Neural progenitor cell (in vitro differentiated cells): ENCODE results near the gene PLEKHA5.

Experiments
- EZH2 ChIP-seq: fragments of 200-600 bp; sonication (generic); IDR thresholded peaks from 2 replicates; pipeline ENCODE4 v1.6.1; 2017; ENCODE audit warnings: antibody characterized with exemption, mild to moderate bottlenecking, moderate library complexity
- TF ChIP-seq, protein P1 (sequence below): fragments of 200-600 bp; sonication (generic); IDR thresholded peaks from 2 replicates; pipeline ENCODE4 v1.5.1; 2017; ENCODE audit warnings: antibody characterized with exemption, mild to moderate bottlenecking

DNA sequence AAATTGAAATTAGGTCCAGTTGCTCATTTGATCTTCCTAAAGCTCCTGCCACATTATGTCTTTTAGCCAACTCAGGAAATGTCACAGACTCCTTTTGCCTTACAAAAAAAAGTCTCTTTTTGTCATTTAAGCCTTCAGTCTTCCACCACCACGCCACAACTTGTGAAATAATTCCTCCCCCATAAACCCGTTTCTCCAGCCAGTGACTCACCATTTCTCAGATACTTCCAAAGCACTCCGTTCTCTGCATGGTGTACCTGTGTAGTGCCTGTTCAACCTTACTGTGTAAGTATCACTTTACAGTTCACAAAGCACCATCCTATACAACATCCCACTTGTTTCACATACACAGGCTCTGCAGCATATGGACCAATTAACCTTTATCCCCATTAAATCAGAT lies 170.2 kb downstream of the PLEKHA5 start:
- TF ChIP-seq EZH2: no peak
- TF ChIP-seq, protein P1, sequence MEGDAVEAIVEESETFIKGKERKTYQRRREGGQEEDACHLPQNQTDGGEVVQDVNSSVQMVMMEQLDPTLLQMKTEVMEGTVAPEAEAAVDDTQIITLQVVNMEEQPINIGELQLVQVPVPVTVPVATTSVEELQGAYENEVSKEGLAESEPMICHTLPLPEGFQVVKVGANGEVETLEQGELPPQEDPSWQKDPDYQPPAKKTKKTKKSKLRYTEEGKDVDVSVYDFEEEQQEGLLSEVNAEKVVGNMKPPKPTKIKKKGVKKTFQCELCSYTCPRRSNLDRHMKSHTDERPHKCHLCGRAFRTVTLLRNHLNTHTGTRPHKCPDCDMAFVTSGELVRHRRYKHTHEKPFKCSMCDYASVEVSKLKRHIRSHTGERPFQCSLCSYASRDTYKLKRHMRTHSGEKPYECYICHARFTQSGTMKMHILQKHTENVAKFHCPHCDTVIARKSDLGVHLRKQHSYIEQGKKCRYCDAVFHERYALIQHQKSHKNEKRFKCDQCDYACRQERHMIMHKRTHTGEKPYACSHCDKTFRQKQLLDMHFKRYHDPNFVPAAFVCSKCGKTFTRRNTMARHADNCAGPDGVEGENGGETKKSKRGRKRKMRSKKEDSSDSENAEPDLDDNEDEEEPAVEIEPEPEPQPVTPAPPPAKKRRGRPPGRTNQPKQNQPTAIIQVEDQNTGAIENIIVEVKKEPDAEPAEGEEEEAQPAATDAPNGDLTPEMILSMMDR: no peak
